A549 (cell line): Measurements from ENCODE around the gene COL4A5. TPM values are rescaled to one million over a fixed set of nuclear protein-coding genes. Genes with fewer than 3 reads are reported as not detected.

Experiments used
- ATAC-seq, 2 experiments: fragments of 200-7000 bp in 1 of 2; fragments of >200 bp in 1 of 2; cut with Nextera tagmentation in 1 of 2; cut with Tn5 transposase in 1 of 2; 3 replicates each; pipeline versions ENCODE4 v1.8.0 to v1.9.1; 2018 to 2020; ENCODE audit warnings: mild to moderate bottlenecking in 1 of 2, moderate library complexity in 1 of 2
- CTCF ChIA-PET: fragments of 300-600 bp; sonication (Branson Sonifier 250); formaldehyde crosslinking; extraction: SDS; loops from one replicate; lab custom pipeline; 2021; ENCODE audit warnings: antibody characterized with exemption, inconsistent platforms; lab: Yijun Ruan, JAX
- POLR2A ChIA-PET: fragments of 350-600 bp; formaldehyde crosslinking; extraction: SDS; loops from one replicate; lab custom pipeline; 2021; ENCODE audit warnings: antibody characterized with exemption, inconsistent platforms; lab: Yijun Ruan, JAX
- DNase-seq, 2 experiments: peaks; one replicate each; pipeline versions ENCODE4 v3.0.0 to v3.0.0-alpha.2; 2011 to 2016; ENCODE audit warnings: low read depth in 1 of 2, low spot score in 1 of 2
- FAIRE-seq: peaks from 2 replicates; lab custom pipeline; 2011; peaks lifted over from hg19 to GRCh38; lab: Jason Lieb, UNC
- H3K27ac ChIP-seq, 2 experiments: fragments of >200 bp; sonication (Bioruptor Twin); formaldehyde crosslinking; 3 replicates each; pipeline ENCODE4 v1.5.1; 2016 to 2017
- H3K4me1 ChIP-seq: fragments of >200 bp; sonication (Bioruptor Twin); formaldehyde crosslinking; 3 replicates; pipeline ENCODE4 v1.6.1; 2016
- H3K4me2 ChIP-seq: fragments of >200 bp; sonication (Bioruptor Twin); formaldehyde crosslinking; 3 replicates; pipeline ENCODE4 v1.6.1; 2016
- H3K4me3 ChIP-seq: fragments of >200 bp; sonication (Bioruptor Twin); formaldehyde crosslinking; 3 replicates; pipeline ENCODE4 v1.5.1; 2016
- H3K9me3 ChIP-seq: fragments of >200 bp; sonication (Bioruptor Twin); formaldehyde crosslinking; 3 replicates; pipeline ENCODE4 v1.6.1; 2016
- ATOH8 ChIP-seq: fragments of 250-450 bp; sonication (Bioruptor Pico); IDR thresholded peaks from 2 replicates; pipeline ENCODE4 v1.5.0; 2020; ENCODE audit warnings: low read depth, mild to moderate bottlenecking, moderate library complexity
- CBX2 ChIP-seq: fragments of 200-600 bp; sonication (generic); IDR thresholded peaks from 2 replicates; pipeline ENCODE4 v1.6.1; 2016; ENCODE audit warnings: low read depth, mild to moderate bottlenecking, borderline replicate concordance
- CEBPB ChIP-seq, 2 experiments: fragments of >200 bp in 1 of 2; sonication (Bioruptor Twin) in 1 of 2; formaldehyde crosslinking in 1 of 2; IDR thresholded peaks; 2 replicates each; pipeline ENCODE4 v1.6.1; 2012 to 2016
- CHD2 ChIP-seq: fragments of 150-350 bp; IDR thresholded peaks from 2 replicates; pipeline ENCODE4 v1.6.1; 2014; ENCODE audit warnings: low read length; ENCODE audit not compliant: partially characterized antibody
- CHD4 ChIP-seq: fragments of 200-600 bp; sonication (generic); IDR thresholded peaks from 2 replicates; pipeline ENCODE4 v1.6.1; 2016; ENCODE audit warnings: antibody characterized with exemption, mild to moderate bottlenecking, borderline replicate concordance
- CTCF ChIP-seq: fragments of >200 bp; sonication (Bioruptor Twin); formaldehyde crosslinking; IDR thresholded peaks from 3 replicates; pipeline ENCODE4 v1.5.1; 2016
- EHMT2 ChIP-seq: fragments of 200-600 bp; sonication (generic); IDR thresholded peaks from 2 replicates; pipeline ENCODE4 v1.6.1; 2016; ENCODE audit warnings: antibody characterized with exemption, low read depth, mild to moderate bottlenecking, moderate library complexity
- ELK1 ChIP-seq: fragments of 150-350 bp; IDR thresholded peaks from 2 replicates; pipeline ENCODE4 v1.6.1; 2014; ENCODE audit warnings: low read depth, mild to moderate bottlenecking, low read length
- ESRRA ChIP-seq: fragments of 150-350 bp; IDR thresholded peaks from 2 replicates; pipeline ENCODE4 v1.6.1; 2014; ENCODE audit warnings: mild to moderate bottlenecking, low read length, borderline replicate concordance
- FOSB ChIP-seq: fragments of 250-450 bp; sonication (Bioruptor Pico); IDR thresholded peaks from 2 replicates; pipeline ENCODE4 v1.5.0; 2020; ENCODE audit warnings: mild to moderate bottlenecking, moderate library complexity
- FOSL2 ChIP-seq, 2 experiments: fragments of 450-650 bp in 1 of 2; fragments of >200 bp in 1 of 2; sonication (Bioruptor Twin) in 1 of 2; formaldehyde crosslinking; IDR thresholded peaks; 2 replicates each; pipeline versions ENCODE4 v1.5.0 to v1.6.1; 2016 to 2020; ENCODE audit warnings: mild to moderate bottlenecking in 1 of 2, moderate library complexity in 1 of 2
- GATA3 ChIP-seq: IDR thresholded peaks from 2 replicates; pipeline ENCODE4 v1.6.1; 2012; ENCODE audit warnings: borderline replicate concordance
- HES2 ChIP-seq: fragments of >200 bp; sonication (Bioruptor Twin); formaldehyde crosslinking; IDR thresholded peaks from 2 replicates; pipeline ENCODE4 v1.6.1; 2016
- JUN ChIP-seq, 2 experiments: fragments of >200 bp; sonication (Bioruptor Twin); formaldehyde crosslinking; IDR thresholded peaks; 2 replicates in 1 of 2; 3 replicates in 1 of 2; pipeline ENCODE4 v1.6.1; 2016 to 2017
- JUNB ChIP-seq: fragments of >200 bp; sonication (Bioruptor Twin); formaldehyde crosslinking; IDR thresholded peaks from 2 replicates; pipeline ENCODE4 v1.6.1; 2016
- KDM5A ChIP-seq: fragments of 200-600 bp; sonication (generic); IDR thresholded peaks from 2 replicates; pipeline ENCODE4 v1.6.1; 2016; ENCODE audit warnings: antibody characterized with exemption, mild to moderate bottlenecking
- MAFK ChIP-seq: fragments of 450-650 bp; IDR thresholded peaks from 2 replicates; pipeline ENCODE4 v1.6.1; 2014; ENCODE audit not compliant: partially characterized antibody
- MYC ChIP-seq: IDR thresholded peaks from 2 replicates; pipeline ENCODE4 v1.6.1; 2012; ENCODE audit warnings: mild to moderate bottlenecking, inconsistent platforms, low read length, improper control_type of control experiment, borderline replicate concordance
- NFE2L2 ChIP-seq: fragments of 150-350 bp; conservative IDR thresholded peaks from 2 replicates; pipeline ENCODE4 v1.6.1; 2014; ENCODE audit warnings: low read length
- NR3C1 ChIP-seq: fragments of >200 bp; sonication (Bioruptor Twin); formaldehyde crosslinking; IDR thresholded peaks from 3 replicates; pipeline ENCODE4 v1.6.1; 2017
- PBX3 ChIP-seq: IDR thresholded peaks from 2 replicates; pipeline ENCODE4 v1.6.1; 2012
- PHF8 ChIP-seq: fragments of 200-600 bp; sonication (generic); IDR thresholded peaks from 2 replicates; pipeline ENCODE4 v1.6.1; 2016; ENCODE audit warnings: low read depth, mild to moderate bottlenecking, antibody characterized with exemption, moderate library complexity, borderline replicate concordance
- RARB ChIP-seq: fragments of 250-450 bp; sonication (Bioruptor Pico); IDR thresholded peaks from 2 replicates; pipeline ENCODE4 v1.8.0; 2021; ENCODE audit warnings: mild to moderate bottlenecking, moderate library complexity
- RCOR1 ChIP-seq: fragments of 150-350 bp; IDR thresholded peaks from 2 replicates; pipeline ENCODE4 v1.6.1; 2014; ENCODE audit warnings: antibody characterized with exemption, low read length, low read depth
- RFX5 ChIP-seq: fragments of 450-650 bp; IDR thresholded peaks from 2 replicates; pipeline ENCODE4 v1.7.1; 2014; ENCODE audit warnings: antibody characterized with exemption, mild to moderate bottlenecking, moderate library complexity
- SREBF2 ChIP-seq: fragments of 450-650 bp; IDR thresholded peaks from 2 replicates; pipeline ENCODE4 v1.6.1; 2014; ENCODE audit warnings: mild to moderate bottlenecking, moderate library complexity
- TFCP2L1 ChIP-seq: fragments of 250-450 bp; sonication (Bioruptor Pico); IDR thresholded peaks from 2 replicates; pipeline ENCODE4 v1.5.0; 2021; ENCODE audit warnings: mild to moderate bottlenecking
- ZFP36 ChIP-seq: fragments of 450-650 bp; IDR thresholded peaks from 2 replicates; pipeline ENCODE4 v1.6.1; 2014; ENCODE audit warnings: borderline replicate concordance; ENCODE audit not compliant: partially characterized antibody
- ZNF302 ChIP-seq: fragments of 250-450 bp; sonication (Bioruptor Pico); IDR thresholded peaks from 2 replicates; pipeline ENCODE4 v1.9.0; 2021; ENCODE audit warnings: inconsistent platforms, mild to moderate bottlenecking, moderate library complexity
- WGBS: methylation state at CpG from one replicate; pipeline ENCODE4 v1.1.6; 2017; ENCODE audit errors: missing lambda C conversion rate; 5-methylcytosine and 5-hydroxymethylcytosine counted together
- polyA plus RNA-seq, 4 experiments: library from polyadenylated mRNA; depleted of rRNA in 3 of 4; stranded (reverse); fragments of >200 nt; fragmentation: RNase III in 1 of 4; extraction: RNeasy Plus Mini Kit Qiagen cat#74134 plus additional on column Dnase treatment in 1 of 4; gene quantifications; 2 replicates in 3 of 4; 3 replicates in 1 of 4; pipeline ENCODE4 v1.2.3, GENCODE V29; 2011 to 2017
- TF ChIP-seq, protein P1 (sequence below): fragments of >200 bp; sonication (Bioruptor Twin); formaldehyde crosslinking; IDR thresholded peaks from 3 replicates; pipeline ENCODE4 v1.6.1; 2016

COL4A5 gene
- polyA plus RNA-seq, 2 of the 4 experiments (the other 2 are of a cell fraction), result 17.5 to 48.6 TPM

- TF ChIP-seq ESRRA (no peak), CTCF (no peak)
Measured at GRCh38 chrX:108464604-108465003, 25.0 kb downstream of the COL4A5 start (continued).

GRCh38 chrX:108468486-108468885 is 28.8 kb downstream of the COL4A5 start:
- ATAC-seq, result no peak

GRCh38 chrX:108473979-108474378 is 34.3 kb downstream of the COL4A5 start:
- Histone ChIP-seq H3K4me2 (no peak overlapping the region), H3K27ac (no peak overlapping the region), H3K4me1 (no peaks in the 10 kb centered on the region), H3K9me3 (peaks cover 7% of the 10 kb centered on the region; the same call in 1 of the 3 replicates), H3K4me3 (no peak overlapping the region)
- FAIRE-seq (peak; percentile 97), ATAC-seq (no peak), DNase-seq (no peak)
- ChIA-PET CTCF (interaction anchor here (1.3 kb wide), 1 partner anchor 274 kb away, joined by 3 read pairs; no protein-coding TSS in a partner anchor), POLR2A (no interaction called here)
- TF ChIP-seq, protein P1, sequence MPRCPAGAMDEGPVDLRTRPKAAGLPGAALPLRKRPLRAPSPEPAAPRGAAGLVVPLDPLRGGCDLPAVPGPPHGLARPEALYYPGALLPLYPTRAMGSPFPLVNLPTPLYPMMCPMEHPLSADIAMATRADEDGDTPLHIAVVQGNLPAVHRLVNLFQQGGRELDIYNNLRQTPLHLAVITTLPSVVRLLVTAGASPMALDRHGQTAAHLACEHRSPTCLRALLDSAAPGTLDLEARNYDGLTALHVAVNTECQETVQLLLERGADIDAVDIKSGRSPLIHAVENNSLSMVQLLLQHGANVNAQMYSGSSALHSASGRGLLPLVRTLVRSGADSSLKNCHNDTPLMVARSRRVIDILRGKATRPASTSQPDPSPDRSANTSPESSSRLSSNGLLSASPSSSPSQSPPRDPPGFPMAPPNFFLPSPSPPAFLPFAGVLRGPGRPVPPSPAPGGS, result no peak
- TF ChIP-seq KDM5A (no peak), CHD4 (no peak), ELK1 (no peak), NR3C1 (no peak), TFCP2L1 (CRISPR knock-in tag) (no peak), ZNF302 (CRISPR knock-in tag) (no peak), RCOR1 (no peak), ATOH8 (CRISPR knock-in tag) (no peak), MYC (no peak), JUNB (no peak), NFE2L2 (no peak), MAFK (no peak), PHF8 (no peak), JUN (IDR thresholded peaks at IDR 0.05) (no peak), FOSL2 (IDR thresholded peaks at IDR 0.05) (no peak), FOSL2 (CRISPR knock-in tag; IDR thresholded peaks at IDR 0.05) (no peak)

More at GRCh38 chrX:108468486-108468885, 28.8 kb downstream of the COL4A5 start:
- no peak overlapping the region for H3K4me2 ChIP-seq
- no peak for DNase-seq
- TF ChIP-seq ZFP36 (no peak), ATOH8 (CRISPR knock-in tag) (no peak), GATA3 (no peak), HES2 (no peak), CHD2 (no peak), EHMT2 (no peak), PBX3 (no peak), RFX5 (no peak), RARB (CRISPR knock-in tag) (no peak), ZNF302 (CRISPR knock-in tag) (no peak), NFE2L2 (no peak), CHD4 (no peak), SREBF2 (no peak), RCOR1 (no peak), CEBPB (IDR thresholded peaks at IDR 0.05) (no peak), CBX2 (no peak), FOSB (CRISPR knock-in tag) (no peak)
- TF ChIP-seq, all 56 proteins: peak for 0
- ChIA-PET CTCF (interaction anchor here (0.6 kb wide), 1 partner anchor 69 kb away, joined by 3 read pairs; no protein-coding TSS in a partner anchor), POLR2A (no interaction called here)
- no peak overlapping the region for H3K27ac ChIP-seq
- H3K9me3 ChIP-seq, result peaks cover 4% of the 10 kb centered on the region; the same call in 1 of the 3 replicates
- no peak overlapping the region for H3K4me3 ChIP-seq
- WGBS, result 81% methylated on average over 1 of the region's 1 CpG
- peaks cover 31% of the 10 kb centered on the region for H3K4me1 ChIP-seq
- no peak for FAIRE-seq
